Bronchial epithelial cell (primary cell): ENCODE data around the gene ADGRL3. TPM values are rescaled to one million over a fixed set of nuclear protein-coding genes. Genes with fewer than 3 reads are reported as not detected.

Experiments used
- DNase-seq: peaks from one replicate; pipeline ENCODE4 v3.0.0-alpha.2; 2010; ENCODE audit warnings: low read depth
- FAIRE-seq: peaks from 2 replicates; lab custom pipeline; 2011; peaks lifted over from hg19 to GRCh38; lab: Jason Lieb, UNC
- H3K27me3 ChIP-seq: 2 replicates; pipeline ENCODE4 v1.5.1; 2011; ENCODE audit warnings: low read length; ENCODE audit not compliant: control insufficient read depth, insufficient read depth
- H3K36me3 ChIP-seq: 2 replicates; pipeline ENCODE4 v1.5.1; 2011; ENCODE audit warnings: low read length; ENCODE audit not compliant: control insufficient read depth, insufficient read depth
- H3K4me3 ChIP-seq: 2 replicates; pipeline ENCODE4 v1.5.1; 2011; ENCODE audit warnings: mild to moderate bottlenecking, low read depth, low read length, control low read depth
- CTCF ChIP-seq: IDR thresholded peaks from 2 replicates; pipeline ENCODE4 v1.5.1; 2011; ENCODE audit warnings: mild to moderate bottlenecking, moderate library complexity, low read length, control low read depth, inconsistent platforms; ENCODE audit not compliant: insufficient read depth, severe bottlenecking
- total RNA-seq: library from RNA; depleted of rRNA; stranded (reverse); fragments of >200 nt; gene quantifications from 2 replicates; pipeline ENCODE4 v1.2.1, GENCODE V29; 2014

Gene ADGRL3
- total RNA-seq, 1 donor from 2014 or later, result under 0.01 TPM

GRCh38 chr4:61588621-61589402 lies 388.7 kb downstream of the ADGRL3 start:
- no peaks in the 10 kb centered on the region for H3K36me3 ChIP-seq
- no peaks in the 10 kb centered on the region for H3K27me3 ChIP-seq
- FAIRE-seq (no peak), DNase-seq (peak; percentile 23)
- TF ChIP-seq CTCF, result no peak
- no peak overlapping the region for H3K4me3 ChIP-seq

GRCh38 chr4:61590881-61591280 lies 390.8 kb downstream of the ADGRL3 start:
- no peaks in the 10 kb centered on the region for H3K36me3 ChIP-seq
- no peak overlapping the region for H3K4me3 ChIP-seq
- no peak for TF ChIP-seq CTCF
- FAIRE-seq, result no peak
- peak; percentile 6 for DNase-seq
- no peaks in the 10 kb centered on the region for H3K27me3 ChIP-seq

- DNase-seq (no peak), FAIRE-seq (no peak)
- no peaks in the 10 kb centered on the region for H3K36me3 ChIP-seq
- H3K4me3 ChIP-seq, result no peak overlapping the region
- TF ChIP-seq CTCF, result no peak
- no peaks in the 10 kb centered on the region for H3K27me3 ChIP-seq
Observed at GRCh38 chr4:61596606-61597340, 396.6 kb downstream of the ADGRL3 start.

GRCh38 chr4:61603086-61603485 lies 403.0 kb downstream of the ADGRL3 start:
- H3K4me3 ChIP-seq, result no peak overlapping the region

GRCh38 chr4:61604054-61604453 lies 403.9 kb downstream of the ADGRL3 start:
- TF ChIP-seq CTCF, result no peak
- H3K4me3 ChIP-seq, result no peak overlapping the region
- H3K36me3 ChIP-seq, result no peaks in the 10 kb centered on the region
- DNase-seq, result no peak
- no peaks in the 10 kb centered on the region for H3K27me3 ChIP-seq
- FAIRE-seq, result no peak

More at GRCh38 chr4:61603086-61603485, 403.0 kb downstream of the ADGRL3 start:
- no peak for FAIRE-seq
- DNase-seq, result no peak
- TF ChIP-seq CTCF, result no peak
- Histone ChIP-seq H3K27me3 (no peaks in the 10 kb centered on the region), H3K36me3 (no peaks in the 10 kb centered on the region)
